Type B pancreatic cell (in vitro differentiated cells): ENCODE data around the gene FAM13A. TPM values are rescaled to one million over a fixed set of nuclear protein-coding genes. Genes with fewer than 3 reads are reported as not detected.

ENCODE experiments used
- DNase-seq: peaks from one replicate; pipeline ENCODE4 v3.0.0; 2021; ENCODE audit warnings: mixed read lengths; ENCODE audit not compliant: unreplicated experiment; ENCODE audit errors: extremely low spot score
- H3K27ac Mint-ChIP-seq: 2 replicates; pipeline ENCODE4 v1.8.0; 2021; ENCODE audit warnings: mild to moderate bottlenecking, mixed read lengths
- H3K27me3 Mint-ChIP-seq: 2 replicates; pipeline ENCODE4 v1.8.0; 2021; ENCODE audit warnings: mixed read lengths
- H3K36me3 Mint-ChIP-seq: 2 replicates; pipeline ENCODE4 v1.8.0; 2021; ENCODE audit warnings: mixed read lengths
- H3K4me1 Mint-ChIP-seq: one replicate; pipeline ENCODE4 v1.8.0; 2021; ENCODE audit warnings: mixed read lengths; ENCODE audit not compliant: unreplicated experiment
- H3K4me3 Mint-ChIP-seq: 2 replicates; pipeline ENCODE4 v1.8.0; 2021; ENCODE audit warnings: mild to moderate bottlenecking, mixed read lengths
- H3K9me3 Mint-ChIP-seq: 2 replicates; pipeline ENCODE4 v1.8.0; 2021; ENCODE audit warnings: mixed read lengths
- CTCF ChIP-seq: fragments of 200-600 bp; sonication (generic); conservative IDR thresholded peaks from 2 replicates; pipeline ENCODE4 v1.5.0; 2021; ENCODE audit warnings: antibody characterized with exemption, mild to moderate bottlenecking
- long read RNA-seq: library from polyadenylated mRNA; unstranded; transcript quantifications from one replicate; pipeline ENCODE4 v2.0.0, GENCODE V29; 2020
- total RNA-seq: library from RNA; stranded (reverse); gene quantifications from 2 replicates; pipeline ENCODE4 v1.2.1, GENCODE V29; 2021; ENCODE audit warnings: low replicate concordance

Gene FAM13A
- 29.5 and 46.8 TPM in 2 replicates for total RNA-seq
- long read RNA-seq, transcript FAM13A-205 (17 exons, 3,386 nt): minor isoform, 5 of 129 reads
- long read RNA-seq, transcript FAM13A-212 (18 exons, 3,169 nt): major isoform, 23 of 129 reads
- long read RNA-seq, partial matches to known transcripts: 71 of 129 reads
- long read RNA-seq, other reads (novel, unspliced or antisense): 29 of 129 reads

DNA sequence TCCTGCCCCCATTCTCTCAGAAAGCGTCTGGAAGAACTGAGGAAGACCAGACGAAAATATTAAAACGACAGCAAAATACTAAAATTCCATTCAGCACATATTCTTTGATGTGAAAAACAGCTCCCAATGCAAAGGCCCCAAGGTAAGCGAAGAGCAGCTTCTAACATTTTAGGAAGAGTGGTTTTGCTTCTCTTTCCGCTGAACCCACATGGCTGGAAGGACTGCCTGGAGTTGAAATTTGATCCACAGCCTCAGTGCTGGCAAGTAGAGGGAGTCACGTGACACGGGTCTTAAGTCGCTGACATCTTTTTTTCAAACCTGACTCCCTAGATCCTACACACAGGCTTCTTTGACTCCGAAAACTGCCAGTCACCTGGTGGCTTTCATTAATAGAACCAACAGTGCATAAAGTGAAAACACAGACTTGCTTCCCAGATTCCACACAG lies at the start of gene FAM13A:
TSS of gene FAM13A (minus strand) at position 233 of the 446 bp plus-strand sequence. CDS start at position 12, 221 bp downstream.
- no peaks in the 10 kb centered on the region for H3K27me3 Mint-ChIP-seq
- no peaks in the 10 kb centered on the region for H3K36me3 Mint-ChIP-seq
- peak within 1 kb of the TSS; percentile 89 for H3K27ac Mint-ChIP-seq
- peak within 1 kb of the TSS; percentile 91 for H3K4me3 Mint-ChIP-seq
- peak; percentile 75 for DNase-seq
- no peak for TF ChIP-seq CTCF
- H3K9me3 Mint-ChIP-seq: no peaks in the 10 kb centered on the region
- H3K4me1 Mint-ChIP-seq: peaks cover 41% of the 10 kb centered on the region

GRCh38 chr4:89105726-89106125 lies 48.7 kb upstream of the FAM13A start:
- DNase-seq: no peak
- Mint-ChIP-seq H3K4me3 (no peak overlapping the region), H3K4me1 (peaks cover 9% of the 10 kb centered on the region), H3K27me3 (peaks cover 25% of the 10 kb centered on the region), H3K27ac (no peak overlapping the region), H3K36me3 (no peaks in the 10 kb centered on the region), H3K9me3 (no peaks in the 10 kb centered on the region)
- TF ChIP-seq CTCF: no peak

GRCh38 chr4:89101256-89102161 lies 44.5 kb upstream of the FAM13A start:
- H3K9me3 Mint-ChIP-seq: no peaks in the 10 kb centered on the region
- DNase-seq: no peak
- TF ChIP-seq CTCF: no peak
- H3K4me1 Mint-ChIP-seq: no peaks in the 10 kb centered on the region
- no peak overlapping the region for H3K4me3 Mint-ChIP-seq
- H3K36me3 Mint-ChIP-seq: no peaks in the 10 kb centered on the region
- H3K27ac Mint-ChIP-seq: no peak overlapping the region
- peaks cover 2% of the 10 kb centered on the region for H3K27me3 Mint-ChIP-seq

- Mint-ChIP-seq H3K4me3 (no peak overlapping the region), H3K4me1 (no peaks in the 10 kb centered on the region), H3K36me3 (no peaks in the 10 kb centered on the region), H3K27me3 (peaks cover 2% of the 10 kb centered on the region), H3K9me3 (no peaks in the 10 kb centered on the region), H3K27ac (no peak overlapping the region)
- DNase-seq: no peak
- no peak for TF ChIP-seq CTCF
Observed at GRCh38 chr4:89100853-89101252, 43.9 kb upstream of the FAM13A start.

GRCh38 chr4:89099471-89099870 lies 42.5 kb upstream of the FAM13A start:
- TF ChIP-seq CTCF: no peak
- Mint-ChIP-seq H3K36me3 (no peaks in the 10 kb centered on the region), H3K27me3 (peaks cover under 1% of the 10 kb centered on the region), H3K4me1 (no peaks in the 10 kb centered on the region), H3K9me3 (no peaks in the 10 kb centered on the region), H3K4me3 (no peak overlapping the region), H3K27ac (no peak overlapping the region)
- DNase-seq: no peak
